CD4-positive, alpha-beta T cell treated with Interferon alpha-2 for 1 hour (primary cell): ENCODE measurements around the gene BANF1.

Experiments used
- DNase-seq, 2 donors: peaks; one replicate each; pipeline ENCODE4 v3.0.0-alpha.2; 2020 to 2022

BANF1 gene

DNA sequence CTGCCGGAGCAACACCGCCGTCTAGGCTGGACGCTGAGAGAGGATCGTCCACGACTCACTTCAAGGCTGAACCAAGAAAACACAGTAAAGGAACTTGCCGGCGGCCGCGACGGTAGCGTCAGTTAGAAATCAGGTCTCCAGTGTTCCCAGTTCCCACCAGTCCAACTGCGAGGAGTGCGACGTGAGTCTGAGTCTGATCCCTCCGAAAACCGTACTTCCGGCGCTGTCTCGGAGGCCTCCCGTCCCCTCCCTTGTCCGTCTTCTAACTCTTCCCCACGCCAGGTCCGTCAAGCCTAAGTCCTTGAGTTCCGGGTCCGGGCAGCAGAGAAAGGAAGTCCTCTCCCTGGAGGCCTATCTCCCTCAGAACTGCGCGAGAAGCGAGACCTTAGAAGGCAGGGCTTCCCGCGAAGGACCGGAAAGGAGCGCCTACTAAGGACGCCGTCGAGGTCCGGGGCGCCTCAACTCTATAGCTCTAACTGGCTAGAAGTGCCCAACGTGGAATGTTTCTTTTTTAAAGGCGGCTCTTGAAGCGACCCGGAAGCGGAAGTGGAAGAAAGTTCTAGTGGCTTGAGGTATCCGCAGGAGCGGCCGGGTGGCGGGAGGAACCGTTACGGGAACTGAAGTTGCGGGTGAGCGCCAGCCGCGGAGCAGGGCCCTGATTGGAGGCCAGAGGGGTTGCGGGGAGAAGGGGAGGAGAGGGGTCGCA is at the start of gene BANF1, which contains the start of gene EIF1AD:
Gene BANF1, plus strand, starts transcription at position 562 of the 706 bp plus-strand sequence. CDS start 748 bp downstream, outside the sequence.
Gene EIF1AD, minus strand, starts transcription at position 216 of the 706 bp plus-strand sequence. CDS start 1,768 bp downstream, outside the sequence.
- DNase-seq = peak; percentile 91 to 96

DNA sequence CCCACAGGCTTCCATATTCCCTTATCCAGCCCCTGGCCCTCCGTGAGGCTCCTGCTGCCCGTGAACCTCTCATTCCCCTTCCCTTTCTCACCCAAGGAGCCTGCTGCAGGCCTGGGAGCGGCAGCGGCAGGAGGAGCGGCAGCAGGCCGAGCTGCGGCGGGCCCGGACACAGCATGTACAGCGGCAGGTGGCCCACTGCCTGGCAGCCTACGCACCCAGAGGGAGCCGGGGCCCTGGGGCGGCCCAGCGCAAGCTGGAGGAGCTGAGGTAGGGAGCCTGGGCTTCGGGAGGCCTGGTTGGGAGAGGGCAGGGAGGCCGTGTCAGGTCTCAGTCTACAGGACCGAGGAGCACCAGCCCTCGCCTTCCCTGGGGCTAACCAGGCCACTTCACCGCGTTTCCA is 48.8 kb upstream of the BANF1 start:
- DNase-seq = no peak

DNA sequence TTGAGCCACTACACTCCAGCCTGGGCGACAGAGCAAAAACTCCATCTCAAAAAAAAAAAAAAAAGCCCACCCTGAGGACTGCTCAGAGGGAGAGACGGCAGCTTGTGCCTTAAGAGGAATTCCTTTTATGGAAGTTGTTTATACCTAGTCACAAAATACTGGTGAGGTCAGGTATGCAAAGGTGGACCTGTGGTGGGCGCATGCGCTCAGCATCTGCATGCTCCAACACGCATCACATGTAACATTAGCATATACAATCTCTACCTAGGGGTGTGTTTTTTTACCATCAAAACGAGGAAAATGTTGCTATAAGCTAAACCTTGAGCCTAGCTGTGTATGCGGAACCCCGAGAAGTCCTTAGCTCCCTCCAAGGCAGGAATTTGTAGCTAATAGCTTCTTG is 47.5 kb upstream of the BANF1 start:
- DNase-seq = no peak

DNA sequence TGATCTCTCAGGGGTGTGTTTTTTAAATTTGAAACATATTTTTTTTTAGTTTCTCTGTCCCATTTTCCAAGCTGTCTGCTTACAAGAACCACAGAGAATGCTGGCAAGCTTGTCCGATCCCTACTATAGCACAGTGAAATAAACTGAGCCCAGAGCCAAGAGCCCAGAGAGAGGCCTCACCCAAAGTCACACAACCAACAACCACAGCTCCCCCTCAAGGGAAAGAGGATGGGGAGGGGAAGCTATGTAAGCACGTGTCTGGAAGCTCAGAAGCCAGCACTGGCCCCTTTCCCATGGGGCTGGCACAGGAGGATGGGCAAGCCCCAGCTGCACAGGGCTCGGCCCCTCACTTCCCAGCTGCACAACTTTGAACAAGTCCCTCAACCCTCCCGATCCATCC is 44.0 kb upstream of the BANF1 start:
- no peak for DNase-seq

DNA sequence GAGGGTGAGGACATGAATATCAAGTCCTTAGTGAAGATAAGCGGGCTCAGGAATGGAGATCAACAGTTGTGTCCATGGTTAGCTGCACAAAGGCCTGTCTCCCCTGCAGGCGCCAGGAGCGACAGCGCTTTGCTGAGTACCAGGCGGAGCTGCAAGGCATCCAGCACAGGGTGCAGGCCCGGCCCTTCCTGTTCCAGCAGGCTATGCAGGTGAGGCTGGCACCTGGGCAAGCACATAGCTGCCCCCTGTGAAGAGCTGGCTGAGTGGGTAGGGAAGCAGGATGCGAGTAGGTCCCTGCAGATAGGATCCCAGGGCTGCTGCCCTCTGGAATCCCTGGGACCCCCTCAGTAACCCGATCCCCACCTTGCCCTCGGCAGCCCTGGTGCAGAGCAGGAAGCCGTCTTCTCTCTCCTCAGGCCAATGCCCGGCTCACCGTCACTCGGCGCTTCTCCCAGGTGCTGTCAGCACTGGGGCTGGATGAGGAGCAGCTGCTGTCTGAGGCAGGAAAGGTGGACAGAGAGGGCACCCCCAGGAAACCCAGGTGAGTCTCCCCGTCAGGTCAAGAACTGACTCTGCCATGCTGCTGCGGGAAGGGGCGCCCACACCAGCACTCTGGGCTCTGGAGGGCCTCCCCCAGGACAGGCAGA is 43.4 kb upstream of the BANF1 start:
- no peak for DNase-seq

DNA sequence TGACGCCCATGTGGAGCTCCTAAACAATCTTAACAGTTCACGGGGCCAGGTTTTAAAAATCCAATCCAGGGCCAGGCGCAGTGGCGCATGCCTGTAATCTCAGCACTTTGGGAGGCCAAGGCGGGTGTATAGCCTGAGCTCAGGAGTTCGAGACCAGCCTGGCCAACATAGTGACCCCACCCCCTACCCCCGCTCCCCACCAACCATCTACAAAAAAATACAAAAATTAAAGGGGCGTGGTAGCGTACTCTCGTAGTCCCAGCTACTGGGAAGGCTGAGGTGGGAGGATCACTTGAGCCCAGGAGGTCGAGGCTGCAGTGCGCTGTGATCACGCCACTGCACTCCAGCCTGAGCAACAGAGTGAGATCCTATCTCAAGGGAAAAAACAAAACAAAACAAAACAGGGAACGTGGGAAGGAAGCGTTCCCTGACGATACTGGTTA is 41.5 kb upstream of the BANF1 start:
- no peak for DNase-seq

- peak; percentile 98 for DNase-seq
Measured at GRCh38 chr11:65961267-65962140, 40.8 kb upstream of the BANF1 start, which contains the start of gene SART1. TSS of gene SART1 (plus strand) at chr11:65961734. CDS start at chr11:65961781, 47 bp downstream.

GRCh38 chr11:65962141-65962564 is 40.1 kb upstream of the BANF1 start:
- DNase-seq = peak; percentile 49 to 66

DNA sequence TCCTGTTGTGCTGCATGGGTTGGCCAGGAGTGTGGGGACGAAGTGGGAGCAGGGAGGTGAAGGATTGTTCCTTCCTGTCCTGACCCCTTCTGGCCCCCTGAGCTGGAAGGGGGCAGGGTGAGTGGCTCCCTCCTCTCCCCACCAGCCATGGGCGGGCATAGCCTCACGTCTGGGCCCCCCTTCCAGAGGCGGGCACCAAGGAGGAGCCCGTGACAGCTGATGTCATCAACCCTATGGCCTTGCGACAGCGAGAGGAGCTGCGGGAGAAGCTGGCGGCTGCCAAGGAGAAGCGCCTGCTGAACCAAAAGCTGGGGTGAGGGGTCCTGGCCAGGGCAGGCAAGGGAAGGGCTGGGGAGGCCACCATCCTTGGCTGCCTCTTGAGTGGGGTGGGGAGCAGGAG is 37.4 kb upstream of the BANF1 start:
- DNase-seq = no peak

DNA sequence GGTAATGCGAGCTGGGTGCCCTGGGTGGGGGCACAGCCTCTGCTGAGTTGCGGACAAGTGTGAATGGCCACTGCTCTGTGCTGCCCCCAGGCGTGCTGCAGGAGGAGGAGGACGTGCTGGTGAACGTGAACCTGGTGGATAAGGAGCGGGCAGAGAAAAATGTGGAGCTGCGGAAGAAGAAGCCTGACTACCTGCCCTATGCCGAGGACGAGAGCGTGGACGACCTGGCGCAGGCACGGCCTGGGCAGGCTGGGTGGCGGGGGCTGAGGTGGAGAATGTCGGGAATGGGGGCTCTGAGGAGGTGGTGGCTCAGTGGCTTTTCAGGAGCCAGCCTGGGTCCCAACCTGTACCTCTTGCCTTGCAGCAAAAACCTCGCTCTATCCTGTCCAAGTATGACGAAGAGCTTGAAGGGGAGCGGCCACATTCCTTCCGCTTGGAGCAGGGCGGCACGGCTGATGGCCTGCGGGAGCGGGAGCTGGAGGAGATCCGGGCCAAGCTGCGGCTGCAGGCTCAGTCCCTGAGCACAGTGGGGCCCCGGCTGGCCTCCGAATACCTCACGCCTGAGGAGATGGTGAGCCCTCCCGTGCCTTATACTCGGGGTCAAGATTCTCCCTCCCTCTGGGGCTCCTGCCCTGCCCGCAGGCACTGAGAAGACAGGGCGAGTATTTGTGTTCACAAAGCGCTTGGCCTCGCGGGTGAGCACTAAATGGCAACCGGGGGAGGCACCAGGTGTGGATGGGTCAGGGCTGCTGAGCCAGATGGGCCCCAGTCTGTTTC is 36.1 kb upstream of the BANF1 start:
- DNase-seq = no peak

DNA sequence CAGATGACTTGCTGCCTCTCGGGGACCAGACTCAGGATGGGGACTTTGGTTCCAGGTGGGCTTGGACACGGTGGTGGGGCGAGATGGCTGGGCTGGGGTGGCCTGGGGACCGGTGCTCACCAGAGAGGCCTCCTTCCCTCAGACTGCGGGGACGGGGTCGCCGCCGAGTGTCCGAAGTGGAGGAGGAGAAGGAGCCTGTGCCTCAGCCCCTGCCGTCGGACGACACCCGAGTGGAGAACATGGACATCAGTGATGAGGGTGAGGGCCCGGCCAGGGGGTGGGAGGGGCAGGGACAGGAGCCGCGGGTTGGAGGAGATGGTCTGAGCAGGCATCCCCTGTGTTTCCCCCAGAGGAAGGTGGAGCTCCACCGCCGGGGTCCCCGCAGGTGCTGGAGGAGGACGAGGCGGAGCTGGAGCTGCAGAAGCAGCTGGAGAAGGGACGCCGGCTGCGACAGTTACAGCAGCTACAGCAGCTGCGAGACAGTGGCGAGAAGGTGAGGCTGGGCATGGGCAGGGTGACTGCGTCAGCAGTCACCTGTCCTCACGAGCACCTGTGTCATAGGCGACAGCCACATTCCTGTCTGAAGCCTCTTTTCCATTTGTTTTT is 34.9 kb upstream of the BANF1 start:
- DNase-seq = no peak

DNA sequence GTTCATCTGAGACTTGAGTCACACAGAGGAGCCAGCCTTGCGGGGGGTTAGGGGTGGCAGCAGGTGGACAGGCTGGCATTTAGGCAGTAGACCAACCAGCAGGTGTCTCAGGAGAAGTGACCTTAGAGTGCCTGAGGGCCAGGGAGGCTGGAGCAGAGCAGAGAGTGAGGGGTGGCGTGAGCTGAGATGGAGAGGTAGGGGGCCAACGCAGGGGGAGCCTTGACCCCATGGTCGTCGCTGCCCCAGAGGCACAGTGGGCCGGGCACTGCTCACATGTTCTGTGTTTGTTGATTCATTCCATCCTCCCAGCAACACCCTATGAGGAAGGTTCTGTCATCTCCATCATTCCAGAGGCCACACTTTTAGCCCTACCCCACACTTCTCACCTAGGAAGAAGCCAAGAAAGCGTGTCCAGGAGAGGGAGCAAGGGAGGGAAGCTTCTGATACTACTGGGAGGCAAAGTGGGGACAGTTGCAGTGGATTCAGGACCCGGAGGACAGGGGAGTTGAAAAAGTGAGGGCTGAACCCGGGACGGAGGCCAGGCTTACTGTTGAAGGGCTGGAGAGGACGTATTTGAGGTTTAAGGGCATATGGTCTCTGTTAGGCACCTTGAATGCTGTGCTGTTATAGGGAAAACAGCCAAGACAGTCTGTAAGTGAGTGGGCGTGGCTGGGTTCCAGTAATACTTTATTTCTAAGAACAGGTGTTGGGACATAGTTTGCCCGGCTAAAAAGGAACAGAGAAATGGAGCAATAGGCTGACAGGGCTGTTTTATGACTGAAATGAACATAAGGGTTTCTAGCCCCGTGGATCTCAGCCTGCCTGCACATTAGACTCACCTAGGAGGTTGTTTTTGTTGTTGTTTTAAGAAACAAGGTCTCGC is 33.5 kb upstream of the BANF1 start:
- DNase-seq = no peak

DNA sequence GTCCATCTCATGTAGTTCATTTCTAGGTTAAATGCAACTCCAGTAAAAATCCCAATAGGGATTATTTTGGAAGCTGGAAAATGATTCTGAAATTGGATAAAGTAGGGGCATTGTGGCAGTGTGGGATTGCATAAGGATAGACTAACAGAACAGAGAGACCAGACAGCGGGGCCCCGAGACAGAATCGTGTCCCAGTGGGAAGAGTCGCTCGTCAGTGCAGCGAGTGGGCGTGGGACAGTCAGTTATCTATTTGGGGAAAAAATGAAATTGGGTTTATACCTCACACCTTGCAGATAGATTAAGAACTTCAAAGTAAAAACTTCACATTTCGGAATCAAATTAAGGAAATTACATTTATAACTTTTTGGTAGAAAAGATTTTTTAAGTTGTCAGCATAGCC is 30.2 kb upstream of the BANF1 start:
- no peak for DNase-seq

GRCh38 chr11:65973439-65974110 is 28.7 kb upstream of the BANF1 start:
- no peak for DNase-seq

DNA sequence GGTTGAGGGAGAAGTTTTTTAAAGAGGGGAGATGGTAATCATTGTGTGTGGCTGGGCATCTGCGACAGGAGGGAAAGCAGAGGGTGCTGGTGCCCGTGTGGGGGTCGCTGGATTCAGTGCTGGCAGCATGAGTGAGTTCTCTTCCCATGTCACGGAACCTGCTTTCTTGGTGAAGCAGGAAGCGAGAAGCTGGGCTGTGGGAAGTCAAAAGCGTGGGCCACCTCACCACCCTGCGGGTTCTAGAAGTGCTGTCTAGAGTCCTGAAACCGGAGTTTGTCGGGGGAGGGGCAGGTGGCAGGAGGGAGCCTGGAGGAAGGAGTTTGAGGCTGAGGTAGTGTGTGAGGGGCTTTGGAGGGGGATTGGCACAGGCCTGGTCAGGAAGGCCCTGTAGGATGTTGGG is 26.5 kb upstream of the BANF1 start:
- no peak for DNase-seq

DNA sequence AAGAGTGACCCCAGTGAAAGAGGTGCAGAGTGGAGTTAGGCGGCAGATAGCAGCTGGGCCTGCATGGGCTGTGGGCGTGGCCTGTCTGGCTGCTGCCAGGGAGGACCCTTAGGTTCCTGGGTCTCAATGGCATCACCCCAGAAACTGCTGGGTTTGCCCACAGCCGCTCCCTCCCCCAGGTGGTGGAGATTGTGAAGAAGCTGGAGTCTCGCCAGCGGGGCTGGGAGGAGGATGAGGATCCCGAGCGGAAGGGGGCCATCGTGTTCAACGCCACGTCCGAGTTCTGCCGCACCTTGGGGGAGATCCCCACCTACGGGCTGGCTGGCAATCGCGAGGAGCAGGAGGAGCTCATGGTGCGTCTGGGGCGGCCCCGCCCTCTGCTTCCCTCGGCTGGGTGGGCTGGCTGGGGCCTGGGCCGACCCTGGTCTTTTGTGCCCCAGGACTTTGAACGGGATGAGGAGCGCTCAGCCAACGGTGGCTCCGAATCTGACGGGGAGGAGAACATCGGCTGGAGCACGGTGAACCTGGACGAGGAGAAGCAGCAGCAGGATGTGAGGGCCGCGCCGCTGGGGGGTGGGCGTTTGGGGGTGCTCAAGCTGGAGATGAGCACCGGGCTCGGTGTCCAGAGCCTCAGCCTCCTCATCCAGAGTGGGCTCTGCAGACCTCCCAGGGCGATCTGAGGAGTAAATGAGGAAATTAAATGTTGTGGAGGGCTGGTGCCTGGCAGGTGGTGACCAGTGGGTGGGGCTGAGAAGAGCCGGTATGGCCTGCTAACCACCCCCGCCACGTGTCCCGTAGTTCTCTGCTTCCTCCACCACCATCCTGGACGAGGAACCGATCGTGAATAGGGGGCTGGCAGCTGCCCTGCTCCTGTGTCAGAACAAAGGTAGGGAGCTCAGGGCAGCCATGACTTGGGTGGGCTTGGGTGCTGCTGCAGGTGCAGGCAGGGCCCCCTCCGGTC is 25.8 kb upstream of the BANF1 start:
- no peak for DNase-seq

GRCh38 chr11:65977621-65978390 is 24.5 kb upstream of the BANF1 start:
- no peak for DNase-seq
